NOMO-1 treated with dmso at 0.1 percent for 144 hours (cell line): ENCODE data around the gene RABGGTA.
"Not testable (repeated sequence)": the region's sequence is repeated elsewhere in the genome, so short reads cannot be mapped to it uniquely, and the experiment has no call there.

Experiments
- DNase-seq: peaks from one replicate; lab custom pipeline; 2025; ENCODE audit not compliant: unreplicated experiment; lab: John Stamatoyannopoulos, UW

RABGGTA gene

GRCh38 chr14:24222987-24223386 lies 48.4 kb downstream of the RABGGTA start:
- not testable (repeated sequence) for DNase-seq

GRCh38 chr14:24219521-24219920 lies 51.9 kb downstream of the RABGGTA start:
- no peak for DNase-seq

DNA sequence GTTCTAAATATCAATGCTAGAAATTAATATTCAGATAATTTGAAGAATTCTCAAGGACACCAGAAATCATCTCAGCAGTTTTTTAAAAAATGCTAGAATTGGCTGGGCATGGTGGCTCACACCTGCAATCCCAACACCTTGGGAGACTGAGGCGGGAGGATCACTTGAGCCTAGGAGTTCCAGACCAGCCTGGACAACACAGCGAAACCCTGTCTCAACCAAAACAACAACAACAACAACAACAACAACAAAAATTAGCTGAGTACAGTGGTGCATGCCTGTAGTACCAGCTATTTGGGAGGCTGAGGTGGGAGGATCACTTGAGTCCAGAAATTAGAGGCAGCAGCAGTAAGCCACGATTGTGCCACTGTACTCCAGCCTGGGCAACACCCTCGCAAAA lies 52.3 kb downstream of the RABGGTA start:
- no peak for DNase-seq

DNA sequence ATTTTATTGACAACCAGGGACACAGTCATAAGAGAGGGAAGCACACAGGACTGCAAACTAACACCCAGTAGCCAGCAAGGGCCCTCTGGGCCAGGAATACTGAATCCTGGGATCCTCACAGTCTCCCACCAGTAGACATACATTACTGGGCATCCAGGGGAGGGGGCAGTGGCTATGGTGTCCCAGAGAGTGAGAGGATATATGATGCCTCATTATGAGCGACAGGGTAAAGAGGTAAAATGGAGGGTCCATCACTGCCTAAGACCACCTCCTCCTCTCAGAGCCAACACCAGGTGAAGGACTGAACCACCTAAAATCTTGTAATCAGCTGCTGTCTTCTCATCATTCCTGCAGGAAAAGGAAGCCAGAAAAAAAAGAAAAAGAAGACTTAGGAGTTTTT lies 54.5 kb downstream of the RABGGTA start:
- not testable (repeated sequence) for DNase-seq

DNA sequence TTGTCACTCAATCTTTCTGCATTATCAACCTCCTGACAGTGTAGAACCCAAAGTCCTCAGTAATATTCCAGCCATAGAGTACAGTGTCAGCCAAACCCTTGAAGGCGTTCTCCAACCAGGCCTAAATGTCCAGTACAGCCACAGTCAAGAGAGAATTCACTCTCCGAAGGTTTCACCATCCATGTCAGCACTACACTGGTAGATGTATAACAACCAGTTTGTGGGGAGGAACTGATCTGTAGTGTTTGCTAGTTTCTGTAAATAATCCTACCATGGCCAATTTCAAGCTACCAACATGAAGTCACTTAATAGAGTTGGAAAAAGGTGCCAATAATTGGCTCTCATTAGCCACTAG lies 55.1 kb downstream of the RABGGTA start:
- DNase-seq, result no peak
